Right forelimb (tissue), 1 donor: ENCODE results near the gene CNRIP1.
A peak's percentile ranks its signal among the peaks of the same experiment; 100 is the strongest.

Experiments used
- DNase-seq: peaks from one replicate; pipeline ENCODE4 v3.0.0-alpha.2; 2018

Gene CNRIP1

DNA sequence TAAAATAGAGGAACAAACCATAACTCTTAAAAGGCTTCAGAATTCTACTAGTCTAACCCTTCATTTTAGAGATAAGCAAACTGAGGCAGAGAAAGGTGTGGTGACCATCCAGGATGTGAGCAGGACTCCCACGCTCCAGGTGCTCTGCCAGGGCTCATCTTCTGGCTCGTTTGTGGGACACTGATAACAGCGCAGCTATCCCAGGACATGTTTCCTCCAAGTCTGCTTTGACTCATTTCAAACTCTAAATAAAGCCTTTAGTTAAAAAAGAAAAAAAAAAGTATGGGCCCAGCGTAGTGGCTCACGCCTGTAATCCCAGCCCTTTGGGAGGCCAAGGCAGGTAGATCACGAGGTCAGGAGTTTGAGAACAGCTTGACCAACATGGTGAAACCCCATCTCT is 28.4 kb downstream of the CNRIP1 start:
- no peak for DNase-seq

DNA sequence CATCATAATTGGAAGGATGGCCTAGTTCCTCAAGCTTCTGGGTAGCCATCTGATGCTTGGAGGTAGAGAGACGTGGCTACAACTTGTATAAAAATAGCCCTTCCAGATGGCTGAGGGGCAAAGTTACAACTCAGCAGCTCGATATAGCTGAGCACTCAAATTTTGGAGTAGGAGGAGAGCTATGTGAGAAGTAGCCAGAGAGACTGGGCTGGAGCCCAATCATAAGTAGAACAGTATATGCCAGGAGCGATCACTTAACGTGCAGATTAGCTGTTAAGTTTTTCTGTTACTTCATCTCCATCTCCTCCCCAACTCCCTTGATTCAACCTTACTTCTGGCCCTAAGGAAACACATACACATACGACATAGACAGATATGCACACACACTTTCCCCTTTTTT is 28.8 kb downstream of the CNRIP1 start:
- DNase-seq: no peak

DNA sequence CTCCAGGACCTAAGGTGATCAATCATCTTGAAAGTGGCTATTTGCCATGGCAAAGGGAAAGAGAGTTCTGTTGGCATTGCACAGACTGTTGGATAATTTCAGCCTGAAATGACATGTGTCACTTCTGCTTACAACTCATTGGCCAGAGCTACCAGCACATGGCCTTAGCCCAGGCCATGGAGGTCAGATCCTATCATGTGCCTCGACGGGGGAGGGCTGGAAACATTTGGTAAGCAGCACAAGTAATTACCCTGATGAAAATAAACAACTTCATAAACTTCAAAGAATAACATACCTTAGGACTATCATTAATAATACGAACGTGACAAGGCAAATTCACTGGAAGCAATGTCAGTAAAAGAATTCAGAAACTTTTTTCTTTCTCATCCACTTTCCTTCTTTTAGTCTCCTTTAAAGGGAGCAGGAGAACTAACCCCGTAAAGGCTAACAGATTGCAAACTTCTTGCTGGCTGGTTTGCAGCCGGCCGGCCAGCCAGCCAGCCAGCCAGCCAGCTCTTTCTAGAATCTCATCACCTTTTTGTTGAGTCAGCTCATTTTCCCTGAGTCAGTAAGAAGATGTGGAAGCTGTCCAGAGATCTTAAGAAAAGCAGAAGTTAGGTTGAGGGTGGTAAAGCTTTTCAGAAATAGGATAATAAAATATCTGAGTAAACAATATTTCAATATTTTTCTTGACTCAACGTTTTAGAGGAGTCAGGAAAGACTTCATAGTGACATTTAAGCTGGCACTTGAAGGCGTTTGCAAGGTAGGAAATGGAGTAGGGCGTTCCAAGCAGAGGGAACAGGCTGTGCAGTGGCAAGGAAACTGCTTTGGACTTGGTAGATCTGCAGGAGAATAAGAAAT is 31.9 kb downstream of the CNRIP1 start:
- DNase-seq: no peak

GRCh38 chr2:68284896-68285295 is 34.9 kb downstream of the CNRIP1 start:
- no peak for DNase-seq

DNA sequence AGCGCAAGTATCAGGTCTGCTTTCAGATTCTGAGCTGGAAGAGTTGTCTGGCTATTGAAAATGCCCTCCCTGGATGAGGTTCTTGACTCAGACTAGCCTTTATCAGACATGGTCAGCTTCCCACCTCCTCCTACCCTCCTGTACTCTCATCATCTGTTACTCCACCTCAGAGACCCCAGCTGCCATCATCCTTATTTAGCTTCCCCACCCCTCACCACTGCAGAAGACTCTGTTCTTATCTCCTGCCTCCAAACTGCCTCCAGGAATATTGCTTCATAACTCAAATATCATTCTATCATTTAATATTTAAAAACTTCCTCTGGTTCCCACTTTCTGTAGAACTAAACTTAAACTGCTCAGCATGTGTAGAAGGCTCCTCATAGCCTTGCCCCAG is 36.3 kb downstream of the CNRIP1 start:
- no peak for DNase-seq

- DNase-seq: no peak
These were observed 36.8 kb downstream of the CNRIP1 start for GRCh38 chr2:68282811-68283418.

DNA sequence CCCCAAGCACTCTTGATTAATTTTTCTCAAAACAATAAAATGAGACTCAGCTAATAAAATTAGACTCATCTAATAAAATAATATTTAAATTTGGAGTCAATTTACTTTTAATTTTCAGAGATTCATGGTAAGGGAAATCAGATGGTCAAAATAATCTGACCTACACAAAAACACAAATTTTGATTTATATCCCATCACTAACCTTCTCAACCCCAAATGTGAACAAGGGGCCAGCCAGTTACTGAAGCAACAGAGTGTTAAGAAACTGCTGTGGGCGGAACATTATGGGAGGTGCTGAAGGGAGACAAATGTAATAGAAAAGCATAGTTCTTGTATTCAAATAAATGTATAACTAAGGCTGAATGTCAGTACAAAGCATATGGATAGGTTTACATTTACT is 39.0 kb downstream of the CNRIP1 start:
- DNase-seq: no peak

- DNase-seq: no peak
These were observed 39.4 kb downstream of the CNRIP1 start for GRCh38 chr2:68280348-68280747.

GRCh38 chr2:68279691-68280090 is 40.1 kb downstream of the CNRIP1 start:
- DNase-seq: no peak

DNA sequence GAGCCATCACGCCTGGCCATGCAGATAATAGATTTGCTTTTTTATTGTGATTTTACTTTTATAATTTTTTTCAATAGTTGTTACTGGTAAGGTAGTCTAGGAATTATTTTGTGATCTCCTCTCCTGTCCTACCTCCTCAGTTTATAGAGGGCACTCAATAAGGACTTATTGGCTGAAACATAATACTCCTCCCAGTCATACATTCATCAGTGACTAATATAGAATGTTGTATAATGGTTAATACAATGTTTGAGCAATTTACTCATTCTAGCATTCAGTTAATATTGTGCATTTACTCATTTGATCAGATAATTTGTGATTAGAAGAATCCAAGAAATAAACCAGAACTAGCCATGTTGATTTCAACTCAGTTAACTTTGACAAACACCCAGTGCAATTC is 41.6 kb downstream of the CNRIP1 start:
- no peak for DNase-seq

DNA sequence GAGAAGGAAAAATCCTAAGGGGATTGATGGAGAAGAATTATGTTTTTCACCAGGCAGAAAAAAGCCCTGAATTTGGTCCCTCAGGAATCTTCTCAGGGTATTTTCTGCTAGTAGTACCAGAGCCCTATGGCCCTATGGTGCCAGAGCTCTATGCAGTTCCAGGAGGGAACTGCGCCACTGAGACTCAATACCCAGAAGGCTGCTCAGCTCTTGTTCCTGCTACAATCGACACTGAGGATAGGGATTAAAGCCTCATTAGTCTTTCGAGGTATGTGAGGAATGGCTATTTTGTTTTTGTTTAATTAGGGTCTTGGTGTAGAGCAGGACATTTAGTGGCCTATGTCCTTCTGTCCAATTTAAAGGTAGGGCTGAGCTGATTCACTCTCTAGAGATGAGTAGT is 45.7 kb downstream of the CNRIP1 start:
- no peak for DNase-seq

DNA sequence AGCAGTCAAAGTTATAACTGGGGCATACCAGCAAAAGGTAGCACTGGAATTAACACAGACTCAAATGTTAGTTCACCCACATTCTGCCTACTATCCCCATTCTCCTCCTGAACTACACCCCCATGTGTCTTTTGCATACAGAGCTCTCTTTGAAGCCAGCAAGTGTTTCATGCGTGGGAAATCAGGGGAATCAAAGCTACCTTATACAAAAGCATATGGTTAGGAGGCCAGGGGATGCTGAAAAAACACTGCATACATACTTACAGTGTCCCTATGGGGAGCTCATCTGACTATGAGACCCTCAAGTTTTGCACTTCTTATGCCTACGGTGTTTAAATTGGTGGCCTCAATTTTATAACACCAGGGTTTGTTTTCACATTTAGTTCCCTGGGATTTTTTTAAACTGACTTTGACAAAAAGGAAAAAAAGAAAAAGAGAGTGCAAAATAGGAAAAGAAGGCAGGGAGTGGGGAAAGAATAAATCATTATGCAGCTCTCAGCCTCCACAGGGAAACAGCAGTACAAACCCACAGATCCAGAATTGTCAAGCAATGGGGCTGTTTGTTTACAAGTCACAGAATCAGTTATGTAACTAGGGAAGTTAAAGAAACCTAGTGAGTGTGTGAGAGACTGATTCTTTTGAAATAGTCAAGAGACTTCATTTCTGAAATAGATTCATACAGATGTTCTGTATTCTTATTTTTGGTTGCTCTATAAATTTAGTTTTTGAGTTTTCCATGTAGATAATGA is 47.3 kb downstream of the CNRIP1 start:
- DNase-seq: no peak

GRCh38 chr2:68266655-68267054 is 53.1 kb downstream of the CNRIP1 start:
- DNase-seq: no peak

DNA sequence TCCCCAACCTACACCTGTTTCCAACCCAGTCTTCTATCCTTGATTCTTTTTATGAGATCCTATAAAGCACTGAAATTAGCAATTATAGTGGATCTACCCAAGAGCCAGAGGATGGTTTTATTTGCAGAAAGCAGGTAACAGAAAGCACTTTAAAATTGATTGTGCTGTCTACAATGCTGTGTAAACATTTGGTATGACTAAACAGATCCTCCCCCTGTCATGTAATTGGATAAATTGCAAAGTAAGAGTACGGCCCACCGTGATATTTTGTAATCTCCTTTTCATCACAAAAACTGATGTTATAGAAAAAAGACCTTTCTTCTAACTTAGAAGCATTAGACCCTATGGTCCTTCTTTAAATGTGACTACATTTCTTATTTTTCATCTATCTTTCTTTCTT is 56.1 kb downstream of the CNRIP1 start:
- DNase-seq: no peak

- DNase-seq: no peak
These were observed 60.9 kb downstream of the CNRIP1 start for GRCh38 chr2:68258851-68259250.

DNA sequence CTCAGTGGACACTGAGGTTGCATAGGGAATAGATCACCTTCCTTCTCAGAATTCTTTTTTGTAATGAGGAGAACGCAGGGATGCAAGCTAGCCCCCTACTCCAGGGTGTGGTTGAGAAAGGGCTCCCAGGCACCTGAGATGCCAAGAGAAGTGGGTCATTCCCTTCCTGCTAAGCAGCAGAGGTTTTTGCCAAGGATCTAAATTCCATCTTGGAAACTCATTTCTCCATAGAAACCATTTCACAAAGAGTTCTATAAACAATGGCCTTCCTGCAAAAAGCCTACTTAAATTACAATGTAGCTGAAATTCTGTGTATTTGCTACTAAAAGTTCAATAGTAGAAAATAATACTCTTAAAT is 63.7 kb downstream of the CNRIP1 start:
- no peak for DNase-seq

DNA sequence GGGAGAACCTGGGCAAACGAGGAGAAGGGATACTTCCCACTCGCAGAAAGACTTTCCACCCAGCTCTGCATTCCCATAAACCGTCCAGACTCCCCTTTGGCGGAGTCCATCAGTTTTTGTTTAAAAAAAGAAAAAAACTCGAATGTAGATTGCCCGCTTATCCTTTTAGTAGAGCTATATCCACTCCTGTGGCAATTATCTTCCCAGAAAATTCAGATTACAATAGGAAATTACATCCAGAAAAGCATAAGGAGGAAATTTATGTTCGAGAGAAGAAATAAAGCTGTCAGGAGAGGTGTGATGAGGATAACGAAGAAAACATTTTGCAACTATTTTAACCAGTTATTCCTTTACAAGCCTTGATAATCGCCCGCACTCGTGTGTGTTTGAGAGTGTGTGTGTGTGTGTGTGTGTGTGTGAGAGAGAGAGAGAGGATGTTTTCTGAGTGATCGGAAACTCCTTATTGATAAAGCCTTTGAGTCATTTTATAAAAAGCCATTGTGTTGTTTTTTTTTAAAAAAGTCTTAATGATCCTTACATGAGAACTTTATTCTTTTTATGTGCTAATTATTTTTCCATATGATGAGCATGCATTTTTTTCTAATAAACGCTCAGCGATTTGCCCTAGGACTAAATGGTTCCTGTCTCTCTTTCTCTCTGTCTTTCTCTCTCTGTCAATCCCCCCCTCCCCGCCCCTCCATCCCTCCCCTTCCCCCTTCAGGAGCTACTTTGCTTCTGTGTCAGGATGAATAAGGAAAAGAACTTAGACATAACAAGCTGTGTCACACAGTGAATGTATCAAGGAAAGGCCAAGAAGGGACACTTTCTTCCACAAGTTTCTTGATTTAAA is 66.3 kb downstream of the CNRIP1 start:
- no peak for DNase-seq

GRCh38 chr2:68252400-68253218 is 67.1 kb downstream of the CNRIP1 start, which contains the start of gene PPP3R1:
PPP3R1 (minus strand) TSS chr2:68252532; CDS start chr2:68252127, 405 bp downstream.
- peak; percentile 98 for DNase-seq

DNA sequence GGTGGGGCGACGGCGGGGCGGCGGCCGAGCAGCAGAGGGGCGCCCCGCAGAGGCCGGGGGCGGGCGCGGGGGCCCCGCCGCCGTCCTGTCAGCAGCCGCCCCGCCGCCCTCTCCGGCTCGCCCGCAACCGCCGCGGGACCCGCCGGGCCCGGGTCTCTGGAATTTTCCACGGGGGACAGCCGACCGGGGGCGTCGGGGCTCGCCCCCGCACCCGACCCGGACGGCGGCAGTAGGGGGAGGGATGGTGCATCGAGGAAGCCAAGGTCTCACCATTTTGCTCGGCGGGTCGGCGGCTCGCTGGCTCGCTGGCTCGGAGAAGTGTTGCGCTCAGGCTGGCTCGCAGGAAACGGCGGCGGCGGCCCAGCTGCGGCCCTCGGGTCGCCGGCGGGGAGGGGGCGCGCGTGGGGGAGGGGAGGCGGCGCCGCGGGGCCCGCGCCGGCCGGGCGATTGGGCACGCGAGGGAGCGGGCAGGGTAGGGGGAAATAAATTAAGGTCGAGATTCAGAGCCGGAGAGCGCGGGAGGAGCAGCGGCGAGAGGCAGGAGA is 67.8 kb downstream of the CNRIP1 start:
- no peak for DNase-seq

- peak; percentile 68 for DNase-seq
These were observed 68.4 kb downstream of the CNRIP1 start for GRCh38 chr2:68251187-68251854.

DNA sequence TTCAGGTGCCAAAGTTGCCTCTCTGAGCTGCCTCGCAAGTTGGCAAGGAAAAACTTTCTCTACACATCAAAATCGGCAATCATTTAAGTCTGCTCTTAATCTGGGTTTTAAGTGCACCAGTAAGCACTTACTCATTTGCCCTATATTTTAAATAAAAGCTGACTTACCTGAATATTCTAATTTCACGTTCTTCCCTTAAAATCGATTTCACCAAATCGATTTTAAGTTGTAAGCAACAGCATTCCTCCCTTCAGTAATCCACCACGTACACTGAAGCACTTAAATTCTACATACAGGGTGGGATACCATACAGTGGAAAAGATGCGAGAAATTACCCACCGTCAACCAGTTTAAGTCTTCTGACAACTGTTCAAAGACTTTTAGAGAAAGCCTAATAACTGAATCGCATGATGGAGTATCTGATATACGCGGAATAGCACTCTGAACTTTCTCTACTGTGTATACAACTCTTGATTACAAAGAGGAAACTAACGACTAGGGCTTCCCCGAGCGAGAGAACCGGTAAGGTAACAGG is 69.0 kb downstream of the CNRIP1 start:
- no peak for DNase-seq
